Muscle of arm (tissue), 12 donors: Measurements from ENCODE around the gene LPIN3. TPM values are rescaled to one million over a fixed set of nuclear protein-coding genes. Genes with fewer than 3 reads are reported as not detected.

ENCODE experiments used
- DNase-seq: peaks from one replicate; pipeline ENCODE4 v3.0.0-alpha.2; 2013
- polyA plus RNA-seq, 12 donors: library from polyadenylated mRNA; unstranded; fragments of 120-200 nt; gene quantifications; one replicate each; pipeline ENCODE4 v1.2.1, GENCODE V29; 2013; ENCODE audit not compliant: insufficient read length in 12 of 12

The LPIN3 gene
- polyA plus RNA-seq, 12 donors: 1.7 to 19.4 (median 3.0) TPM; not detected in 1

- no peak for DNase-seq
Observed at GRCh38 chr20:41349943-41350342, 9.3 kb downstream of the LPIN3 start.

- DNase-seq: no peak
Observed at GRCh38 chr20:41350408-41350962, 9.9 kb downstream of the LPIN3 start.

- DNase-seq: no peak
Observed at GRCh38 chr20:41352106-41352505, 11.5 kb downstream of the LPIN3 start.

- DNase-seq: no peak
Observed at GRCh38 chr20:41352666-41353065, 12.0 kb downstream of the LPIN3 start.

GRCh38 chr20:41353530-41353929 is 12.9 kb downstream of the LPIN3 start:
- DNase-seq: no peak

- no peak for DNase-seq
Observed at GRCh38 chr20:41355192-41355591, 14.6 kb downstream of the LPIN3 start.

GRCh38 chr20:41355598-41356203 is 15.1 kb downstream of the LPIN3 start:
- DNase-seq: no peak

- no peak for DNase-seq
Observed at GRCh38 chr20:41356951-41357350, 16.3 kb downstream of the LPIN3 start.

GRCh38 chr20:41357424-41358163 is 17.0 kb downstream of the LPIN3 start:
- no peak for DNase-seq

- no peak for DNase-seq
Observed at GRCh38 chr20:41358230-41358629, 17.6 kb downstream of the LPIN3 start.

- DNase-seq: no peak
Observed at GRCh38 chr20:41358717-41359116, 18.1 kb downstream of the LPIN3 start.

- DNase-seq: no peak
Observed at GRCh38 chr20:41359541-41360011, 19.0 kb downstream of the LPIN3 start.

- no peak for DNase-seq
Observed at GRCh38 chr20:41360831-41361756, 20.5 kb downstream of the LPIN3 start.

- DNase-seq: no peak
Observed at GRCh38 chr20:41361757-41362747, 21.4 kb downstream of the LPIN3 start.

GRCh38 chr20:41362748-41363140 is 22.1 kb downstream of the LPIN3 start:
- DNase-seq: no peak

GRCh38 chr20:41363601-41364000 is 23.0 kb downstream of the LPIN3 start:
- DNase-seq: no peak

GRCh38 chr20:41364236-41364855 is 23.7 kb downstream of the LPIN3 start:
- no peak for DNase-seq

GRCh38 chr20:41364967-41365765 is 24.5 kb downstream of the LPIN3 start:
- DNase-seq: no peak

- no peak for DNase-seq
Observed at GRCh38 chr20:41365777-41366545, 25.3 kb downstream of the LPIN3 start.
